Measurements from ENCODE around the gene SLC24A1.

The SLC24A1 gene

GRCh38 chr15:65638681-65639089 lies 16.9 kb downstream of the SLC24A1 start (continued):
- TF ChIP-seq, protein P1, sequence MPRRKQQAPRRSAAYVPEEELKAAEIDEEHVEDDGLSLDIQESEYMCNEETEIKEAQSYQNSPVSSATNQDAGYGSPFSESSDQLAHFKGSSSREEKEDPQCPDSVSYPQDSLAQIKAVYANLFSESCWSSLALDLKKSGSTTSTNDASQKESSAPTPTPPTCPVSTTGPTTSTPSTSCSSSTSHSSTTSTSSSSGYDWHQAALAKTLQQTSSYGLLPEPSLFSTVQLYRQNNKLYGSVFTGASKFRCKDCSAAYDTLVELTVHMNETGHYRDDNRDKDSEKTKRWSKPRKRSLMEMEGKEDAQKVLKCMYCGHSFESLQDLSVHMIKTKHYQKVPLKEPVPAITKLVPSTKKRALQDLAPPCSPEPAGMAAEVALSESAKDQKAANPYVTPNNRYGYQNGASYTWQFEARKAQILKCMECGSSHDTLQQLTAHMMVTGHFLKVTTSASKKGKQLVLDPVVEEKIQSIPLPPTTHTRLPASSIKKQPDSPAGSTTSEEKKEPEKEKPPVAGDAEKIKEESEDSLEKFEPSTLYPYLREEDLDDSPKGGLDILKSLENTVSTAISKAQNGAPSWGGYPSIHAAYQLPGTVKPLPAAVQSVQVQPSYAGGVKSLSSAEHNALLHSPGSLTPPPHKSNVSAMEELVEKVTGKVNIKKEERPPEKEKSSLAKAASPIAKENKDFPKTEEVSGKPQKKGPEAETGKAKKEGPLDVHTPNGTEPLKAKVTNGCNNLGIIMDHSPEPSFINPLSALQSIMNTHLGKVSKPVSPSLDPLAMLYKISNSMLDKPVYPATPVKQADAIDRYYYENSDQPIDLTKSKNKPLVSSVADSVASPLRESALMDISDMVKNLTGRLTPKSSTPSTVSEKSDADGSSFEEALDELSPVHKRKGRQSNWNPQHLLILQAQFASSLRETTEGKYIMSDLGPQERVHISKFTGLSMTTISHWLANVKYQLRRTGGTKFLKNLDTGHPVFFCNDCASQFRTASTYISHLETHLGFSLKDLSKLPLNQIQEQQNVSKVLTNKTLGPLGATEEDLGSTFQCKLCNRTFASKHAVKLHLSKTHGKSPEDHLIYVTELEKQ (tag by site-specific recombination; IDR thresholded peaks at IDR 0.05; ENCODE audit: borderline replicate concordance), result no peak
- no peak for TF ChIP-seq ZBTB20 (tag by site-specific recombination; IDR thresholded peaks at IDR 0.05)
- TF ChIP-seq ZSCAN4 (tag by site-specific recombination; IDR thresholded peaks at IDR 0.05), result no peak
- TF ChIP-seq ZNF146 (tag by site-specific recombination; IDR thresholded peaks at IDR 0.05), result no peak
- TF ChIP-seq ZNF2 (tag by site-specific recombination; IDR thresholded peaks at IDR 0.05), result peak; percentile 60; the same call in 1 of the 2 replicates
- TF ChIP-seq ZSCAN16 (tag by site-specific recombination; IDR thresholded peaks at IDR 0.05), result no peak
- TF ChIP-seq ZNF18 (tag by site-specific recombination; IDR thresholded peaks at IDR 0.05), result no peak
- no peak for TF ChIP-seq ZNF544 (tag by site-specific recombination; IDR thresholded peaks at IDR 0.05)
- peak; percentile 68 for TF ChIP-seq WT1 (tag by site-specific recombination; IDR thresholded peaks at IDR 0.05)
- TF ChIP-seq PATZ1 (tag by site-specific recombination; IDR thresholded peaks at IDR 0.05), result peak; percentile 55
- TF ChIP-seq ZNF664 (tag by site-specific recombination; IDR thresholded peaks at IDR 0.05), result no peak
- no peak for TF ChIP-seq GFI1B (tag by site-specific recombination; IDR thresholded peaks at IDR 0.05)
- no peak for TF ChIP-seq ZNF132 (tag by site-specific recombination; IDR thresholded peaks at IDR 0.05; ENCODE audit: borderline replicate concordance)
- TF ChIP-seq ZNF221 (tag by site-specific recombination; IDR thresholded peaks at IDR 0.05; ENCODE audit: borderline replicate concordance), result no peak
- no peak for TF ChIP-seq ZNF707 (tag by site-specific recombination; IDR thresholded peaks at IDR 0.05)
- no peak for TF ChIP-seq ZNF488 (tag by site-specific recombination; IDR thresholded peaks at IDR 0.05)
- TF ChIP-seq, protein P2, sequence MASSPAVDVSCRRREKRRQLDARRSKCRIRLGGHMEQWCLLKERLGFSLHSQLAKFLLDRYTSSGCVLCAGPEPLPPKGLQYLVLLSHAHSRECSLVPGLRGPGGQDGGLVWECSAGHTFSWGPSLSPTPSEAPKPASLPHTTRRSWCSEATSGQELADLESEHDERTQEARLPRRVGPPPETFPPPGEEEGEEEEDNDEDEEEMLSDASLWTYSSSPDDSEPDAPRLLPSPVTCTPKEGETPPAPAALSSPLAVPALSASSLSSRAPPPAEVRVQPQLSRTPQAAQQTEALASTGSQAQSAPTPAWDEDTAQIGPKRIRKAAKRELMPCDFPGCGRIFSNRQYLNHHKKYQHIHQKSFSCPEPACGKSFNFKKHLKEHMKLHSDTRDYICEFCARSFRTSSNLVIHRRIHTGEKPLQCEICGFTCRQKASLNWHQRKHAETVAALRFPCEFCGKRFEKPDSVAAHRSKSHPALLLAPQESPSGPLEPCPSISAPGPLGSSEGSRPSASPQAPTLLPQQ (tag by site-specific recombination; IDR thresholded peaks at IDR 0.05), result peak; percentile 64; the same call in 1 of the 2 replicates
- TF ChIP-seq ZBTB7A (tag by site-specific recombination; IDR thresholded peaks at IDR 0.05; ENCODE audit: low read depth), result no peak
- TF ChIP-seq ZNF513 (tag by site-specific recombination; IDR thresholded peaks at IDR 0.05), result peak; percentile 98
- TF ChIP-seq, protein P3, sequence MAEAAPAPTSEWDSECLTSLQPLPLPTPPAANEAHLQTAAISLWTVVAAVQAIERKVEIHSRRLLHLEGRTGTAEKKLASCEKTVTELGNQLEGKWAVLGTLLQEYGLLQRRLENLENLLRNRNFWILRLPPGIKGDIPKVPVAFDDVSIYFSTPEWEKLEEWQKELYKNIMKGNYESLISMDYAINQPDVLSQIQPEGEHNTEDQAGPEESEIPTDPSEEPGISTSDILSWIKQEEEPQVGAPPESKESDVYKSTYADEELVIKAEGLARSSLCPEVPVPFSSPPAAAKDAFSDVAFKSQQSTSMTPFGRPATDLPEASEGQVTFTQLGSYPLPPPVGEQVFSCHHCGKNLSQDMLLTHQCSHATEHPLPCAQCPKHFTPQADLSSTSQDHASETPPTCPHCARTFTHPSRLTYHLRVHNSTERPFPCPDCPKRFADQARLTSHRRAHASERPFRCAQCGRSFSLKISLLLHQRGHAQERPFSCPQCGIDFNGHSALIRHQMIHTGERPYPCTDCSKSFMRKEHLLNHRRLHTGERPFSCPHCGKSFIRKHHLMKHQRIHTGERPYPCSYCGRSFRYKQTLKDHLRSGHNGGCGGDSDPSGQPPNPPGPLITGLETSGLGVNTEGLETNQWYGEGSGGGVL (tag by site-specific recombination; IDR thresholded peaks at IDR 0.05), result peak; percentile 73
